ENCODE data around the gene RHBDD2. TPM values are rescaled to one million over a fixed set of nuclear protein-coding genes. Genes with fewer than 3 reads are reported as not detected.
"Not testable (repeated sequence)": the region's sequence is repeated elsewhere in the genome, so short reads cannot be mapped to it uniquely, and the experiment has no call there.

RHBDD2 gene
- total RNA-seq, 2 donors from 2014 or later = 42.6 to 51.0 TPM

DNA sequence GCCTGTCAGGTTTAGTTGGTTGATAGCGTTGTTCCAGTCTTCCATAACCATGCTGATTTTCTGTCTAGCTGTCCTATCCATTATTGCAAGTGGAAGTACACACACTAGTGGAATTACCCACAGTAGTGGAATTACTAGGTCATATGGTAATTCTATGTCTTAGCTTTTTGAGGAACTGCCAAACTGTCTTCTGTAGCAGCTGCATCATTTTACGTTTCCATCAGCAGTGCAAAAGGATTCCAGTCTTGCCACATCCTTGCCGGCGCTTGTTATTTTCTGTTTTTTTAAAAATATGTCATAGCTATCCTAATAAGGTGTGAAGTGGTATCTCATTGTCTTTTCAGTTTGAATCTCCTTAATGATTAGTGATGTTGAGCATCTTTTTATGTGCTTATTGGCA is 17.2 kb upstream of the RHBDD2 start:
- intact Hi-C loops (cut with DNase I) = no loop called here
- TF ChIP-seq, protein P1, sequence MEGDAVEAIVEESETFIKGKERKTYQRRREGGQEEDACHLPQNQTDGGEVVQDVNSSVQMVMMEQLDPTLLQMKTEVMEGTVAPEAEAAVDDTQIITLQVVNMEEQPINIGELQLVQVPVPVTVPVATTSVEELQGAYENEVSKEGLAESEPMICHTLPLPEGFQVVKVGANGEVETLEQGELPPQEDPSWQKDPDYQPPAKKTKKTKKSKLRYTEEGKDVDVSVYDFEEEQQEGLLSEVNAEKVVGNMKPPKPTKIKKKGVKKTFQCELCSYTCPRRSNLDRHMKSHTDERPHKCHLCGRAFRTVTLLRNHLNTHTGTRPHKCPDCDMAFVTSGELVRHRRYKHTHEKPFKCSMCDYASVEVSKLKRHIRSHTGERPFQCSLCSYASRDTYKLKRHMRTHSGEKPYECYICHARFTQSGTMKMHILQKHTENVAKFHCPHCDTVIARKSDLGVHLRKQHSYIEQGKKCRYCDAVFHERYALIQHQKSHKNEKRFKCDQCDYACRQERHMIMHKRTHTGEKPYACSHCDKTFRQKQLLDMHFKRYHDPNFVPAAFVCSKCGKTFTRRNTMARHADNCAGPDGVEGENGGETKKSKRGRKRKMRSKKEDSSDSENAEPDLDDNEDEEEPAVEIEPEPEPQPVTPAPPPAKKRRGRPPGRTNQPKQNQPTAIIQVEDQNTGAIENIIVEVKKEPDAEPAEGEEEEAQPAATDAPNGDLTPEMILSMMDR (IDR thresholded peaks at IDR 0.05) = no peak

DNA sequence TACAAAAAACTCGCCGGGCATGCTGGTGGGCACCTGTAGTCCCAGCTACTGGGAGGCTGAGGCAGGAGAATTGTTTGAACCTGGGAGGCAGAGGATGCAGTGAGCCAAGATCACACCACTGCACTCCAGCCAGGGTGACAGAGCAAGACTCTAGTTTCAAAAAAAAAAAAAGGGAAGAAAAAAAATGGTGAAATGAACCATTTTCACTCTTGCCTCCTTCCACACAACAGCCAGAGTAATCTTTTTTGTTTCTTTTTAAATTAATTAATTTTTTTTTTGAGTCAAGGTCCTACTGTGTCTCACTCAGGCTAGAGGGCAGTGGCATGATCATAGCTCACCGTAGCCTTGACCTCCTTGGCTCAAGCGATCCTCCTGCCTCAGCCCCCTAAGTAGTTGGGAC is 14.6 kb upstream of the RHBDD2 start:
- DNase-seq; H3K4me3 ChIP-seq; H3K27ac ChIP-seq; H3K9me3 ChIP-seq; H3K9ac ChIP-seq (ENCODE audit: low read depth in 2 of 2, low read length in 2 of 2); H3K36me3 ChIP-seq; H3K4me1 ChIP-seq; intact Hi-C loops (cut with DNase I); H3K27me3 ChIP-seq: not testable (repeated sequence)

More for the DNA sequence above, 17.2 kb upstream of the RHBDD2 start:
- no peak for DNase-seq
- Histone ChIP-seq H3K27ac (peak overlapping the region; percentile 16), H3K9ac (ENCODE audit: low read depth in 2 of 2, low read length in 2 of 2) (no peak overlapping the region), H3K4me3 (no peak overlapping the region), H3K27me3 (no peaks in the 10 kb centered on the region), H3K4me1 (no peaks in the 10 kb centered on the region), H3K36me3 (no peaks in the 10 kb centered on the region), H3K9me3 (no peaks in the 10 kb centered on the region)

DNA sequence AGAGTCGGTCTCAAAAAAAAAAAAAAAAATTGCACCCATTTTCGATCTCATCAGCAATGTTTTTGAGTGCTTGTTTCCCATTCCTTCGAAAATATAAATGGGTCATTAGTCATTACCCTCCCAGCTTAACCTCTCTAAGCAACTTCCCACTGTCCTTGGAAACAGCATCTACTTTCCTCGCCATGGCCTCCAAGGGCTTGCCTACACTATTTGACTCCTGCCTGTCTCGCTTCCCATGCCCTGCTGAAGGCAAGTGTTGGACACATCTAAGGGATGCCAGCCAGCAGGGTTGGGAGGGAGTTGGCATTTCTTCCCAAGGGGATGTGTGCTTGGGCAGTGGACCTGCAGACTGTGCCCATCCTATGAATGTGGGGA is 12.7 kb upstream of the RHBDD2 start:
- Histone ChIP-seq H3K36me3 (no peaks in the 10 kb centered on the region), H3K4me3 (no peak overlapping the region), H3K9ac (ENCODE audit: low read depth in 2 of 2, low read length in 2 of 2) (no peak overlapping the region), H3K27ac (no peak overlapping the region), H3K9me3 (no peaks in the 10 kb centered on the region), H3K27me3 (no peaks in the 10 kb centered on the region), H3K4me1 (no peaks in the 10 kb centered on the region)
- no peak for DNase-seq
- TF ChIP-seq, protein P1 (IDR thresholded peaks at IDR 0.05) = no peak
- intact Hi-C loops (cut with DNase I) = loop anchor here (1.0 kb wide), 1 partner anchor 154 kb away; no protein-coding TSS in a partner anchor

DNA sequence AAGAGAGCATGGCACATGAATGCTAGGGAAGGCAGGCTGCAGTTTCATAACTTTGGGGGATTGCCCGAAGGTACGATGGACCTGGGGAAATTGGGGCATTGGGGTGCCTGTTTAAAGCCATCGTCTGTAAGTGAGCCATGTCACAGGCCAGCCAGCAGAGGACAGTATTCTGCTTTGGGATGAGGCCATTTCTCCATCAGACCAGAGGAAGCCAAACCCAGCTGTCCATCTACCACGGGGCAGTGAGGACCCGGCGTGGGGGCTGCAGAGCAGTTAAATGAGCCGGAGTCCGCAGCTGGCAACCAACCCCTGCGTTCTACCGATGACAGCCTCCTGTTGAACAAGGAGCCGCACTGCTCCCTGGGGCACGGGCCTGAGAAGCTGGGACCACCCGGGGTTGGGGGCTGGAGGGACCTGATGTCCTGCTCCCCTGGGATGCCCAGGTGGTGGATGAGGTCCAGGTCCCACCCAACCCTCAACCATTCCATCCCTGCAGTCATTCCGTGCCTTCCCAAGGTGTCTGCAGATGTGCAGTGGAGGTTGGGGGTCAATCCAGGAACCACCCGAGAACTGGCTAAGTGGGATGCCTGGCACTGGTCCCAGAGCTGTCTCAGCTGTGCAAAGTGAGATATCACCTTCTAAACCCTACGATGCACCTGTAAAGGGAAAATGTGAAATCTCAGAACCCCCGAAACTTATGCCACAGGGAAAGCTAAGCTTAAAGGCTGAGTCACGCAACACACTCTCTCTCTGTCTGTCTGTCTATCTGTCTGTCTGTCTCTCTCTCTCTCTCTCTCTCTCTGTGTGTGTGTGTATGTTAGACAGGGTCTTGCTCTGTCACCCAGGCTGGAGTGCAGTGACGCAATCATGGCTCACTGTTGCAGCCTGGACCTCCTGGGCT is 12.1 kb upstream of the RHBDD2 start:
- intact Hi-C loops (cut with DNase I) = loop anchor here (1.0 kb wide), 1 partner anchor 154 kb away; no protein-coding TSS in a partner anchor
- Histone ChIP-seq H3K27ac (no peak overlapping the region), H3K36me3 (no peaks in the 10 kb centered on the region), H3K9me3 (no peaks in the 10 kb centered on the region), H3K9ac (ENCODE audit: low read depth in 2 of 2, low read length in 2 of 2) (no peak overlapping the region), H3K4me1 (no peaks in the 10 kb centered on the region), H3K4me3 (no peak overlapping the region), H3K27me3 (no peaks in the 10 kb centered on the region)
- TF ChIP-seq, protein P1 (IDR thresholded peaks at IDR 0.05) = peak; percentile 94
- DNase-seq = peak; percentile 56

DNA sequence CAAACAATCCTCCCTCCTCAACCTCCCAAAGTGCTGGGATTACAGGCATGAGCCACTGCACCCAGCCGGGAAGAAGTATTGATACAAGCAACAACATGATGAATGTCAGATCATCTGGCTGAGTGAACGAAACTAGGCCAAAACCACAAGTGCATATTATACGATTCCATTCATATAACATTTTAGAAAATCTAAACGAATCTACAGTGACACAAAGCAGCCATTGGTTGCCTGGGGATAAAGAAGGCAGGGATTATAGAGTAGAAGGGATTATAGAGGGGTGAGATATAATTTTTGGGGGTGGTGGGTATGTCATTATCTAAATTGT is 11.5 kb upstream of the RHBDD2 start:
- Histone ChIP-seq H3K36me3 (no peaks in the 10 kb centered on the region), H3K9ac (ENCODE audit: low read depth in 2 of 2, low read length in 2 of 2) (no peak overlapping the region), H3K4me1 (no peaks in the 10 kb centered on the region), H3K27ac (no peak overlapping the region), H3K9me3 (no peaks in the 10 kb centered on the region), H3K27me3 (no peaks in the 10 kb centered on the region), H3K4me3 (no peak overlapping the region)
- TF ChIP-seq, protein P1 (IDR thresholded peaks at IDR 0.05) = no peak
- DNase-seq = no peak
- intact Hi-C loops (cut with DNase I) = no loop called here

DNA sequence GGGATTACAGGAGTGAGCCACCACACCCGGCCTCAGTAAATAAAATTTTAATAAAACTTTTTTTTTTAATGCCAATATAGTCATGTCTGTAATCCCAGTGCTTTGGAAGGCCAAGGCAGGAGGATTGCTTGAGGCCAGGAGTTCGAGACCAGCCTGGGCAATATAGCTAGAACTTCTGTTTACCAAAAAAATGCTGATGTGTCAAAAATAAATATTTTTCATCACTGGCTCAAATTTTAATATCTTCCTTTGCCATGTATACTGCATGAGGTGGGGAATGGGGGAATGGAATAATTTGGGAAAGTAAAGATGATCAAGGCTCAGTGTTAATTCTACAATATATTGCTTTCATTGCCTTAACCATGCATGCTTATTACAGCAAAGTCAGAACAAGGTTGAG is 10.7 kb upstream of the RHBDD2 start:
- H3K36me3 ChIP-seq = no peaks in the 10 kb centered on the region
- H3K4me3 ChIP-seq = no peak overlapping the region
- H3K9me3 ChIP-seq = no peaks in the 10 kb centered on the region
- TF ChIP-seq, protein P1 (IDR thresholded peaks at IDR 0.05) = no peak
- no peak overlapping the region for H3K27ac ChIP-seq
- no peaks in the 10 kb centered on the region for H3K4me1 ChIP-seq
- H3K27me3 ChIP-seq = no peaks in the 10 kb centered on the region
- intact Hi-C loops (cut with DNase I) = no loop called here
- DNase-seq = no peak
- no peak overlapping the region for H3K9ac ChIP-seq (ENCODE audit: low read depth in 2 of 2, low read length in 2 of 2)
